ENCODE results near the gene ZBED1.
A peak's percentile ranks its signal among the peaks of the same experiment; 100 is the strongest.

Gene ZBED1

DNA sequence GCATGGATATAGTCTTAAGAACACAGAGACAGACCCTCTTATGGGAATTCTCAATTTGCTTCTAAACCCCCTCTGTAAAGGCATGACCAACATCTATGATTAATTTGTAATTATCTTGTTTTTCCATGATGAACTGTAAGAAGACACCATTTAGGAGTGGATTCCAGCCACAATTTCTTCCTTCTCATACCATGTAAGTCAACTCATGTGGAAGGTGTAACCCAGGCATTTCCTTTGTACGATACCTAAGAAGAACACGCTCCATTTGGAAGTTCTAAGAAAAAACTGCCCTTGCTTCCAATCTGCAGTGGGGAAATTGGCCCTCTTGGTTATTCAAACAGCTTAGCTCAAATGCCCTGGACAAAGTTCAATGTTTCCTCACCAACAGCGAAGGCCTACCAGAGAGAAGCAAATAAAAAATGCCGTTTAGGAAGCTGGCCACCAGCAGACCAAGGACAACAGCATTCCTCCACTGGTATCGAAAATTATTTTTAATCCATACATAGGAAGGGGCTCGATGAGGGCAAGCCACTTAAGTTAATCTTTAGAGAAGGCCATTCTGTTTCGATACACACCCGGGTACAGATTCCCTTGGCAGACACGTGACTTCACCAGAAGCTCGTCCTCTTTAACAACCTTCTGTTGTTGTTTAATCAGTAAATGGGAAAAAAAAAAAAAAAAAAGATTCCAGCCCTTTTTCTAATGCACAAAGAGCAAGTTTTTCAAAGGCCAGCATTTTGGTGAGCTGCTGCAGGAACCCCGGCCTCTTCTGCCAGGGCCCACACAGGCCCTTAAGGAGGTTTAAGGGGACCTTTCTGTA is 2.6 kb downstream of the ZBED1 start:
- peak overlapping the region; percentile 76 for H3K4me3 ChIP-seq (ENCODE audit: low read length)
- DNase-seq (ENCODE audit: low read depth), result no peak
- TF ChIP-seq, protein P1, sequence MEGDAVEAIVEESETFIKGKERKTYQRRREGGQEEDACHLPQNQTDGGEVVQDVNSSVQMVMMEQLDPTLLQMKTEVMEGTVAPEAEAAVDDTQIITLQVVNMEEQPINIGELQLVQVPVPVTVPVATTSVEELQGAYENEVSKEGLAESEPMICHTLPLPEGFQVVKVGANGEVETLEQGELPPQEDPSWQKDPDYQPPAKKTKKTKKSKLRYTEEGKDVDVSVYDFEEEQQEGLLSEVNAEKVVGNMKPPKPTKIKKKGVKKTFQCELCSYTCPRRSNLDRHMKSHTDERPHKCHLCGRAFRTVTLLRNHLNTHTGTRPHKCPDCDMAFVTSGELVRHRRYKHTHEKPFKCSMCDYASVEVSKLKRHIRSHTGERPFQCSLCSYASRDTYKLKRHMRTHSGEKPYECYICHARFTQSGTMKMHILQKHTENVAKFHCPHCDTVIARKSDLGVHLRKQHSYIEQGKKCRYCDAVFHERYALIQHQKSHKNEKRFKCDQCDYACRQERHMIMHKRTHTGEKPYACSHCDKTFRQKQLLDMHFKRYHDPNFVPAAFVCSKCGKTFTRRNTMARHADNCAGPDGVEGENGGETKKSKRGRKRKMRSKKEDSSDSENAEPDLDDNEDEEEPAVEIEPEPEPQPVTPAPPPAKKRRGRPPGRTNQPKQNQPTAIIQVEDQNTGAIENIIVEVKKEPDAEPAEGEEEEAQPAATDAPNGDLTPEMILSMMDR (conservative IDR thresholded peaks at IDR 0.05; ENCODE audit: low read depth, low read length), result no peak

DNA sequence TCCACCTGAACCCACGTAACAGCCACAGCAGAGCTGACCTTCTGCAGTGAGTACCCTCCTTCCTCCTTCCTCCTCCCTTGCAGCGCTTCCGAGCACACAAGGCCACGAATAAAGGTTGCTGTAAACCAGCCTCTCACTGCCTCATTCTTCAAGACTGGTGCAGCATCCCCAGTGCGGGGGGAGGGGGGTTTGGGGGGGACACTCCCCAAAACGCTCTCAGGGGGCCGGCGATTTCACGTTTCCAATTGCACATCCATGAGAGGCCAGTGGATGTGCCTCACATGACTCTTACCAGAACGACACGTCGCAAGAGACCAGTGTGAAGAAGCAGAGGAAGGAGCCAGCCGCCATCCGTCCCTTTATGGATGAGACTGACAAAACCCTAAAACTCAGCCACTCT is 5.2 kb downstream of the ZBED1 start:
- no peak overlapping the region for H3K4me3 ChIP-seq (ENCODE audit: low read length)
- TF ChIP-seq, protein P1 (conservative IDR thresholded peaks at IDR 0.05; ENCODE audit: low read depth, low read length), result no peak
- DNase-seq (ENCODE audit: low read depth), result no peak

DNA sequence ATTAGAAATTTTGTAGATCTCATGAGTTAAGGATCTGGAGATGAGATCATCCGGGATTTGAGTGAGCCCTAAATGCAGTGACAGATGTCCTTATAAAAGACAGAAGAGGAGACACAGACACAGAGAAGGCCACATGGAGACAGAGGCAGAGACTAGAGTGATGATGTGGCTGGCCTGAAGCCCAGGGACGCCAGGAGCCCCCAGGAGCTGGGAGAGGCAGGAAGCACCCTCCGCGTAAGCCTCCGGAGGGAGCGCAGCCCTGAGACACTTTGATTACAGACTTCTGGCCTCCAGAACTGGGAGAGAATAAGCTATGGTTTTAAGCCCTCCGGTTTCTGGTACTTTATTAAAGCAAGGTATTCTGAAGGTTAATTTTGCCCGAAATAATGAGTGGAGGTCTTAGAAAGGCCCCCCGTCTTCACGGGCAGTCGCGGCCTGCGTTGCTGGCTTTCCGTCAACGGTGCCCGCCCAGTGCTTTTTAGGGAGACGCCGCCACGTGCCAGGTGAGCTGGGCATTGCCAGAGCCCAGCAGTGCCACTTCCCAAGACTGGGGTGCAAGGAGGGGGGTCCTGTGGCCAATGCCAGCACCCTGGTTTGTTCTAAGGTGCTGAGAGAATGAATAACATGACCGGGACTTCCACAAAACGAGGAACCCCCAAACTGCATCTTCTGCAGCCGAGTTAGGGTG is 8.1 kb downstream of the ZBED1 start:
- H3K4me3 ChIP-seq (ENCODE audit: low read length), result no peak overlapping the region
- TF ChIP-seq, protein P1 (conservative IDR thresholded peaks at IDR 0.05; ENCODE audit: low read depth, low read length), result no peak
- DNase-seq (ENCODE audit: low read depth), result no peak

DNA sequence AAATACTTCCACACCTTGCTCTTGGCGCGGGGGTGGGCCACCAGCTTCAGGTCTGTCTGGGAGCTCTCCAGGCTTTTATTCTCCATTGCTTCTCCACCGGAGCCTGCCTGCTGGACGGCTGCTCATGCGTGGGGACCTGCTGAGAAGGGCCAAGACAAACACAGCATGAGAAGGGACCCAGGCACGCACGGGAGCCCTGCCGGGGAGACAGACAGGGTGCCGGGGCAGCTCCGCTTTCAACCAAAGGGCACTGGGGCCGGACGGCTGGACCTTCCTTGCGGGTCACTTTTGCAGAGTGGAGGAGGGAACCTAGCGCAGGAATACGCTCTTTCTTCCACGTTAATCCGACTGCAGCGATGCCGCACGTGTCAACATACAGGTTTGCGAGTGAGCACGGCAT is 10.1 kb downstream of the ZBED1 start:
- TF ChIP-seq, protein P1 (conservative IDR thresholded peaks at IDR 0.05; ENCODE audit: low read depth, low read length), result no peak
- no peak overlapping the region for H3K4me3 ChIP-seq (ENCODE audit: low read length)
- no peak for DNase-seq (ENCODE audit: low read depth)

DNA sequence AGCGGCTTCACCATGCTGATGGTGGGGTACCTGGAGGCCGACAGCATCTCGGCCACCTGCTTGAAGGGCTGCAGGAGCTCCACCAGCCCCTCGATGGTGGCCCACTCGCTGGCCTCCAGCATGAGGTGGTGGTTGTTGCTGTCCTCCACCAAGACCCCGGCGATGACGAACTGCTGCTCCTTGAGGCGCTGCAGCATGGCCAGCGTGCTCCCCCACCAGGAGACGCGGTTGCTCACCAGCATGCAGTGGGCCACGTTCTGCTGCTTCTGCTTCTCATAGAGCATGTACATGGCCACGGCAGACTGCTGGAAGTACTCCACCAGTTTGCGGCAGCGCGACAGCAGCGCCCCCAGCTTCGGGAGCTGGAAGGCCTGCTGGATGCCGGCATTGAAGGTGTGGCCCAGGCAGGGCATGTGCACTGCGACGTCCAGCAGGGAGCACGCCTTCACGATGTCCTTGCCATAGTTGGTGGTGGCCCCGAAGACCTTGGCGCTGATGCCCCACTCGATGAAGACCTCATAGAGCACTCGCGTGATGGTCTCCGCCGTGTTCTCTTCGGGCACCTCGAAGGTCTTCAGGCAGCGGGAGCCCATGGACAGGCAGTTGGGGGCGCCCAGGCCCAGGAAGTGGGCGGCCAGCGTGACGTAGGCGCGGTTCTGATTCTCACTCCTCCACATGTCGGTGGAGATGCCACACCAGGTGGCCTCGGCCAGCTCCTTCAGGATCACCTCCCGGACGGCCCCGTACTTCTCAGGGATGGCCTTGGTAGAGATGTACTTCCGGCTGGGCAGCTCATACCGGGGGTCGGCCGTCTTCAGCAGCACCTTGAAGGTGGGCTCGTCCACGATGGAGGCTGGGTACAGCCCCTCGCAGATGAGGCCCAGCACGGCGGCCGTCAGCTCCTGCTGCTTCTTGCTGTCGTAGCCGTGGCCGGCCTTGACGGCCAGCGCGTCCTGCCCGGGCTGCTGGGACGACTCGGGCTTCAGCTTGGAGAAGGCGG is 11.0 kb downstream of the ZBED1 start:
- H3K4me3 ChIP-seq (ENCODE audit: low read length), result no peak overlapping the region
- no peak for DNase-seq (ENCODE audit: low read depth)
- TF ChIP-seq, protein P1 (conservative IDR thresholded peaks at IDR 0.05; ENCODE audit: low read depth, low read length), result no peak

DNA sequence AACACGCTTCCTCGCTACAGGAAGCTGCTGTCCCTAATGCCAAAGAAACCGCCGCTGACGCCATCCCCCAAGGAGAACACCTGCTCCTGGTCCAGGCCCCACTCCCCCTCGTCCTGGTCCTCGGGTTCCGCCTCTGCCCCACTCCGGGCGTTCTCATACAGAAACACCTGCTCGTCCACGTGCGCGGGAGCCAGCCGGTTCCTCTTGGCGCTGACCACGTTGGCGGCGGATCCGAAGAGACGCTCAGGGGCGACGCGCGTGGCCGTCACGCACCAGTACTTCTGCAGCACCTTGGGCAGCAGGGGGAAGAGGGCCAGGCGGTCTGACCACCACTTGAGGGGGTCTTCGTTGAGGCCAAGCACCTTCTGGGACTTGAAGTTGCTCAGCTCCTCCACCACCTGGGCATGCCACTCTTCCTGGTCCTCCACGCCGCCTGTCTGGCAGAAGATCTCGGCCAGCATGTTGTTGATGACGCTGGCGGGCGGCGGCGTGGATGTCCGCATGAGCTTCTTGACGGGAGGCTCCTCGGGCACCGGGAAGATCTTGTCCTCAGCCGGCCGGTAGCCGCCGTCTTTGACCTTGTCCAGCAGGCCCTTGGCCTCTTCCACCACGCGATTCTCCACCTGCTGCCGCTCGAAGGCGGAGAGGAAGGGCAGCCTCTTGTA is 12.0 kb downstream of the ZBED1 start:
- H3K4me3 ChIP-seq (ENCODE audit: low read length), result no peak overlapping the region
- DNase-seq (ENCODE audit: low read depth), result no peak
- TF ChIP-seq, protein P1 (conservative IDR thresholded peaks at IDR 0.05; ENCODE audit: low read depth, low read length), result no peak

All from retinal pigment epithelial cell (primary cell).